ENCODE data around the gene KIRREL2. TPM values are rescaled to one million over a fixed set of nuclear protein-coding genes. Genes with fewer than 3 reads are reported as not detected.

Gene KIRREL2
- total and polyA plus RNA-seq, 9 of the 15 experiments (the other 6 are each of a cell fraction or from before 2014, with no cell fraction given): 0.01 to 0.12 (median 0.09) TPM; not detected in 4

GRCh38 chr19:35899547-35900214, 43.0 kb downstream of the KIRREL2 start (continued):
- TF ChIP-seq CUX1 (CRISPR knock-in tag; IDR thresholded peaks at IDR 0.05): no peak
- TF ChIP-seq MBD1 (CRISPR knock-in tag; IDR thresholded peaks at IDR 0.05): no peak
- TF ChIP-seq LEF1 (IDR thresholded peaks at IDR 0.05): no peak
- no peak for TF ChIP-seq KAT8 (IDR thresholded peaks at IDR 0.05; ENCODE audit: low read depth)
- TF ChIP-seq, protein P1, sequence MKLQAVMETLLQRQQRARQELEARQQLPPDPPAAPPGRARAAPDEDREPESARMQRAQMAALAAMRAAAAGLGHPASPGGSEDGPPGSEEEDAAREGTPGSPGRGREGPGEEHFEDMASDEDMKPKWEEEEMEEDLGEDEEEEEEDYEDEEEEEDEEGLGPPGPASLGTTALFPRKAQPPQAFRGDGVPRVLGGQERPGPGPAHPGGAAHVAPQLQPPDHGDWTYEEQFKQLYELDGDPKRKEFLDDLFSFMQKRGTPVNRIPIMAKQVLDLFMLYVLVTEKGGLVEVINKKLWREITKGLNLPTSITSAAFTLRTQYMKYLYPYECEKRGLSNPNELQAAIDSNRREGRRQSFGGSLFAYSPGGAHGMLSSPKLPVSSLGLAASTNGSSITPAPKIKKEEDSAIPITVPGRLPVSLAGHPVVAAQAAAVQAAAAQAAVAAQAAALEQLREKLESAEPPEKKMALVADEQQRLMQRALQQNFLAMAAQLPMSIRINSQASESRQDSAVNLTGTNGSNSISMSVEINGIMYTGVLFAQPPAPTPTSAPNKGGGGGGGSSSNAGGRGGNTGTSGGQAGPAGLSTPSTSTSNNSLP (IDR thresholded peaks at IDR 0.05; ENCODE audit: borderline replicate concordance, low read depth, low read length): no peak
- TF ChIP-seq THRAP3 (IDR thresholded peaks at IDR 0.05; ENCODE audit: borderline replicate concordance): no peak
- TF ChIP-seq SP2 (IDR thresholded peaks at IDR 0.05; ENCODE audit: extremely low read depth, low read depth, low read length, poor library complexity, severe bottlenecking): no peak
- TF ChIP-seq SLC30A9 (CRISPR knock-in tag; IDR thresholded peaks at IDR 0.05): no peak
- TF ChIP-seq JUNB (CRISPR knock-in tag; conservative IDR thresholded peaks at IDR 0.05): no peak
- TF ChIP-seq CCNT2 (IDR thresholded peaks at IDR 0.05; ENCODE audit: borderline replicate concordance, extremely low read depth, insufficient read length, low read depth, low read length): peak; percentile 48
- TF ChIP-seq MYBL2 (IDR thresholded peaks at IDR 0.05; ENCODE audit: low read depth): no peak
- TF ChIP-seq MYBL2 (CRISPR knock-in tag; IDR thresholded peaks at IDR 0.05; ENCODE audit: borderline replicate concordance): no peak
- no peak for TF ChIP-seq NR2C2 (CRISPR knock-in tag; IDR thresholded peaks at IDR 0.05)
- TF ChIP-seq NR2C2 (tag; IDR thresholded peaks at IDR 0.05): no peak
- 0 out of 2 replicates have a peak, but pooled peaks have one; percentile 9 for TF ChIP-seq STAG1 (CRISPR knock-in tag; IDR thresholded peaks at IDR 0.05; ENCODE audit: borderline replicate concordance)
- no peak for TF ChIP-seq TAF15 (IDR thresholded peaks at IDR 0.05; ENCODE audit: low read depth, low read length)
- TF ChIP-seq MCM2 (IDR thresholded peaks at IDR 0.05; ENCODE audit: low read depth): no peak
- no peak for TF ChIP-seq CREBBP (IDR thresholded peaks at IDR 0.05; ENCODE audit: low read depth, low read length)
- TF ChIP-seq HNRNPK (IDR thresholded peaks at IDR 0.05; ENCODE audit: low read depth, low read length, poor library complexity, severe bottlenecking): no peak
- 0 out of 2 replicates have a peak, but pooled peaks have one; percentile 17 for TF ChIP-seq HDAC2 (IDR thresholded peaks at IDR 0.05)
